BE2C (cell line): ENCODE data around the gene MGLL.

Experiments
- DNase-seq: peaks from one replicate; pipeline ENCODE4 v3.0.0-alpha.2; 2020
- H3K27me3 ChIP-seq: fragments of 250-450 bp; sonication (Bioruptor Pico); 2 replicates; pipeline ENCODE4 v1.5.1; 2020; ENCODE audit warnings: mild to moderate bottlenecking
- H3K36me3 ChIP-seq: fragments of 250-450 bp; sonication (Bioruptor Pico); 2 replicates; pipeline ENCODE4 v1.5.1; 2020; ENCODE audit warnings: mild to moderate bottlenecking
- H3K4me1 ChIP-seq: fragments of 250-450 bp; sonication (Bioruptor Pico); 2 replicates; pipeline ENCODE4 v1.5.1; 2020
- H3K4me3 ChIP-seq: 2 replicates; pipeline ENCODE4 v1.5.1; 2011; ENCODE audit warnings: low read depth, low read length
- H3K9me3 ChIP-seq: fragments of 250-450 bp; sonication (Bioruptor Pico); 2 replicates; pipeline ENCODE4 v1.5.1; 2020
- TF ChIP-seq, protein P1 (sequence below): IDR thresholded peaks from 2 replicates; pipeline ENCODE4 v1.5.1; 2012; ENCODE audit warnings: mild to moderate bottlenecking, low read depth, low read length

The MGLL gene

DNA sequence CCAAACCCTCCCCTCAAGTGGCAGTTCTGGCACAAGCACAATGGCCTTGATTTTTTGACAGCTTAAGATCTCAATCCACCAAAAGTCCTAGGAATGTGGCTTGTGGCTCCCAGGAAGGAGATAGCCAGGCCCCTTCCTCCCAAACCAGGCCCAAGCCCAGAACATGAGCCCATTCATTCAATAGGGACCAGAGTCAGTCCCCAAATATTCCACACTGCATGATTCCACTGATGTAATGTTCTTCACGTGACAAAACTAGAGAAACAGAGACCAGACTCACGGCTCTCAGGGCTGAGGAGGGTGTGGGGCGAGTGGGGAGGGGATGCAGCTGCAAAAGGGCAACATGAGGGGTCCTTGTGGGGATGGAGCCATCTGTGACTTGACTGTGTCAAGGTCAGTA lies 124.0 kb downstream of the MGLL start:
- TF ChIP-seq, protein P1, sequence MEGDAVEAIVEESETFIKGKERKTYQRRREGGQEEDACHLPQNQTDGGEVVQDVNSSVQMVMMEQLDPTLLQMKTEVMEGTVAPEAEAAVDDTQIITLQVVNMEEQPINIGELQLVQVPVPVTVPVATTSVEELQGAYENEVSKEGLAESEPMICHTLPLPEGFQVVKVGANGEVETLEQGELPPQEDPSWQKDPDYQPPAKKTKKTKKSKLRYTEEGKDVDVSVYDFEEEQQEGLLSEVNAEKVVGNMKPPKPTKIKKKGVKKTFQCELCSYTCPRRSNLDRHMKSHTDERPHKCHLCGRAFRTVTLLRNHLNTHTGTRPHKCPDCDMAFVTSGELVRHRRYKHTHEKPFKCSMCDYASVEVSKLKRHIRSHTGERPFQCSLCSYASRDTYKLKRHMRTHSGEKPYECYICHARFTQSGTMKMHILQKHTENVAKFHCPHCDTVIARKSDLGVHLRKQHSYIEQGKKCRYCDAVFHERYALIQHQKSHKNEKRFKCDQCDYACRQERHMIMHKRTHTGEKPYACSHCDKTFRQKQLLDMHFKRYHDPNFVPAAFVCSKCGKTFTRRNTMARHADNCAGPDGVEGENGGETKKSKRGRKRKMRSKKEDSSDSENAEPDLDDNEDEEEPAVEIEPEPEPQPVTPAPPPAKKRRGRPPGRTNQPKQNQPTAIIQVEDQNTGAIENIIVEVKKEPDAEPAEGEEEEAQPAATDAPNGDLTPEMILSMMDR, result no peak
- H3K9me3 ChIP-seq, result no peaks in the 10 kb centered on the region
- DNase-seq, result peak; percentile 0
- H3K4me1 ChIP-seq, result peaks cover 16% of the 10 kb centered on the region
- H3K36me3 ChIP-seq, result no peaks in the 10 kb centered on the region
- H3K27me3 ChIP-seq, result no peaks in the 10 kb centered on the region
- no peak overlapping the region; the same call in 1 of the 2 replicates for H3K4me3 ChIP-seq

DNA sequence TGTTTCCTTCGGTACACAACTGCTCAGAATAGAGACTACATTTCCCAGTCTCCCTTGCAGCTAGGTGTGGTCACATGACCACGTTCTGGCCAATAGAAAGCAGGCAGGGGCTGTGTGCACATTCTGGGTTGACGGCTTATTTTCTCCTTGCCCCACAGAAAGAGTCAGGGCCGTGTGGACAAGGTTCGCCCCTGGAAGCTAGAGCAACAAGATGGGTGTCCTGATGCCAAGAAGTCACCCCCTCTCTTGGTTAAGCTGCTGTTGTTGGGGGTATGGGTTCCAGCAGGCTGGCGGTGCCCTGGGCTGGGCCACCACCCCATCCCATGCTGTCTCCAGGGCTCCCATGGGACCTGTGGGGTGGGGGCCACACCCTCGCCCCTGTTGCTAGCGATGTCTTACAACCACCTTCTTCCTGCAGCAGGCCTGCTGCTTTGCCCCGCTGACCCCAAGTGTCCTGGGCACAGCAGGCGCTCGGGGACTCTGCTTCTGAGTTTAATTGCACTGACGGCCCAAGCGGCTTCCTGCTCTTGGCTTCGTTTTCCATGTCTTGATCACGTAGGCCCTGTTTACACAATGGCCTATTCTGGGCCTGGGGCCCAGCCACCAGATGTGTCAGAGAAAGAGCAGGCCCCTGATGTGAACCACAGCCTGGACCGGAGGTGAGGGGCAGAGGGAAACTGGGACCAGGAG lies 124.6 kb downstream of the MGLL start:
- Histone ChIP-seq H3K27me3 (no peaks in the 10 kb centered on the region), H3K9me3 (no peaks in the 10 kb centered on the region), H3K36me3 (no peaks in the 10 kb centered on the region), H3K4me1 (peaks cover 16% of the 10 kb centered on the region), H3K4me3 (peak overlapping the region; percentile 42)
- TF ChIP-seq, protein P1, result no peak
- DNase-seq, result peak; percentile 82

DNA sequence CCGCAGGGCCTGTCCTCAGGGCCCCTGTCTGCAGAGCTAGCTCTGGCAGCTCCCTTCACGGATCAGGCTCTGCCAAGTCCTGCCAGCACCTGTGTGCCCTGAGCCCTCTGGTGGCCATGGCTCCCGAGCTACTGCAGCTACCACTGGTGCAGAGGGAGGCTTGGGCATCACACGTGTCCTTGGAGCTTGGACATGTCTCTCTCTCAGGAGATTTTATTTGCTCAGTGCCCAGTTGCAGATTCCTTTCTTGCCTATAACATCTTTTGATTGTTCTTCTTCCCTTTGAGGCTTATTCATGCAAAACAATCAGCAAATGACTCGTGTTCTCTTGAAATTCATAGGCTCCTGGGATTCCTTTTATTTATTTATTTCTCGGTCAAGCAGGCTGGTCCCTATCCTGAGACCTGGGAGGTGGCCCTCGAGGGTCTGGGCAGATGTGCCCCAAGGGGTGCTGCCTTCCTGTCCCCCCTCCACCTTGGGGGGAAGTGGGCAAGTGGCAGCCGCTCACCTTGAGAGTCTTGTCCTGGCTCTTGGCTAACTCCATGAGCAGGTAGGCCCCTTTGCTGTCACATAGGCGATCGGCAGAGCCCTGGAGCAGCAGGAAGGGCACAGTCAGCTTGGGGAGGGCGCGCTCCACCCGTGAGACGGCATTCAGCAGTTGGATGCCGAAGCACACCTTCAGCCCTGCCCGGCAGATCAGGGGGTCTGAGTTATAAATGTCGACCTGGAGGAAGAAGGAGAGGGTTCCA lies 127.7 kb downstream of the MGLL start:
- H3K4me3 ChIP-seq, result no peak overlapping the region
- no peaks in the 10 kb centered on the region for H3K36me3 ChIP-seq
- DNase-seq, result peak; percentile 77
- TF ChIP-seq, protein P1, result peak; percentile 60
- no peaks in the 10 kb centered on the region for H3K27me3 ChIP-seq
- H3K4me1 ChIP-seq, result peaks cover 16% of the 10 kb centered on the region
- H3K9me3 ChIP-seq, result no peaks in the 10 kb centered on the region

DNA sequence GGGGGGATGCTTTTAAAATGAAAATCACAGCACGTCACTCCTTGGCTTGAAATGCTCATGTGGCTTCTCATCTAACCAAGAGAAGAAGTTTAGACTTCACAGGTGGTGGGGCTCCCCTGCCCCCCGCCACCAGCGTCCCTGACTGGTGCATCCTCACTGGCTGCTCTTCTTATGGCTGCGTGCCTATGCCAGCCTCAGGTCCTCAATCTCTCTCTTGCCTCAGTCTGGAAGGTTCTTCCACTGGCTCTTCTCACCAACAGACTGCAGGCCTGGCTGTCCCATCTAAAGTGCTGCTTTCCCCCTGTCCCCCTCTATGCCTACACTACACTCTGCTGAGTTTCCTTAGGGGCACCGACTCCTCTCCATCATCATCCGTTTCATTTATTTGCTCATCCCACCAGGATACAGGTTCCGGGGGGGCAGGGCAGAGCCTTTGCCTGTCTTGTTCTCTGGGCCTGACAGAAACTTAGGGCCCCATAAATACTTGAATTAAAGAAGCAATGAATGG lies 128.9 kb downstream of the MGLL start:
- TF ChIP-seq, protein P1, result no peak
- Histone ChIP-seq H3K9me3 (no peaks in the 10 kb centered on the region), H3K27me3 (no peaks in the 10 kb centered on the region), H3K4me3 (no peak overlapping the region), H3K4me1 (peaks cover 16% of the 10 kb centered on the region), H3K36me3 (no peaks in the 10 kb centered on the region)
- peak; percentile 2 for DNase-seq

DNA sequence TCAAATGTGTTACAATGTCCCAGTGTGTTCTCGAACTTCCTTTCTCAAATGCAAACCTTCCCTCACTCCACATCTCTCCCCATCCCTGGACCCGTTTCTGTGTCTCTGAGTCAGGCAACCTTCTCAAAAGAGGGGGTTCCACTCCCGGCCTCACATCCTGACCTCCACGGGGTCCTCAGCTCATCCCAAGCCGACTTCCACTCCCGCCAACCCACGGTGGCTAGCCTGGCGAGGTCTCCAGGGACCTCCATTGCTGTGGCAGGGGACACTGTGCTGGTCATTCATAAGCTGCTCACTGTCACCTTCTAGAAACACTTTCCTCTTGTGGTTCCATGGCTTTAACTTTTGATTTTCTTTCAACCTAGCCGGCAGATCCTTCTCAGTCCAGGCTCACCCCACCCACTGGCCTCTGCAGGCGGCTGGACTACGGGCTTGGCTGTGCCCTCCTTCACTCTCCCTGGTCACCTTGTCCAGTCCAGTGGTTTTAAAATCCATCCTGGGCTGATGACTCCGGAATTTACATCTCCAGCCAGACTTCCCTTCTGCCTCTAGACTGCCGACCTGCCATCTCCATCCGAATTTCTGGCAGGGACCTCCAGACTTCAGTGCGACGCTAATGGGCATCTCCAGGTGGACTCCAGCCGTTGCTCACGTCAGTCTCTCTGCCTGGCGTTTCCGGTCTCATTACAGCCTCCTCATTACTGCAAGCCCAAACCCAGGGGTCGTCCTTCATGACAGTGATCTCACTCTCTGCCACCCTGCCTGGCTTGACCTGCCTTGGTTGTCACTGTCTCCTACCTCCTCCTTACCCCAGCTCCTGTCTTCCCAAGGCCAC lies 129.6 kb downstream of the MGLL start:
- DNase-seq, result peak; percentile 3
- TF ChIP-seq, protein P1, result no peak
- H3K4me1 ChIP-seq, result peaks cover 9% of the 10 kb centered on the region
- H3K27me3 ChIP-seq, result no peaks in the 10 kb centered on the region
- H3K4me3 ChIP-seq, result no peak overlapping the region
- no peaks in the 10 kb centered on the region for H3K36me3 ChIP-seq
- H3K9me3 ChIP-seq, result no peaks in the 10 kb centered on the region
